WERI-Rb-1 (cell line): ENCODE data around the gene IPO4.
A peak's percentile ranks its signal among the peaks of the same experiment; 100 is the strongest.
"Not testable (repeated sequence)": the region's sequence is repeated elsewhere in the genome, so short reads cannot be mapped to it uniquely, and the experiment has no call there.

Experiments
- DNase-seq: peaks from one replicate; pipeline ENCODE4 v3.0.0-alpha.2; 2020
- H3K27ac ChIP-seq: fragments of 250-450 bp; sonication (Bioruptor Pico); 2 replicates; pipeline ENCODE4 v1.5.1; 2020; ENCODE audit warnings: mild to moderate bottlenecking, moderate library complexity
- H3K27me3 ChIP-seq: fragments of 250-450 bp; sonication (Bioruptor Pico); 2 replicates; pipeline ENCODE4 v1.5.1; 2021; ENCODE audit warnings: mild to moderate bottlenecking, low read depth, moderate library complexity; ENCODE audit not compliant: insufficient read depth, severe bottlenecking
- H3K36me3 ChIP-seq: fragments of 250-450 bp; sonication (Bioruptor Pico); 2 replicates; pipeline ENCODE4 v1.5.1; 2020; ENCODE audit warnings: mild to moderate bottlenecking, moderate library complexity
- H3K4me3 ChIP-seq: 2 replicates; pipeline ENCODE4 v1.5.1; 2011; ENCODE audit warnings: low read depth, mild to moderate bottlenecking, control low read depth, low read length
- H3K9me3 ChIP-seq: fragments of 250-450 bp; sonication (Bioruptor Pico); 2 replicates; pipeline ENCODE4 v1.5.1; 2021; ENCODE audit warnings: mild to moderate bottlenecking, moderate library complexity; ENCODE audit not compliant: severe bottlenecking
- TF ChIP-seq, protein P1 (sequence below): IDR thresholded peaks from 2 replicates; pipeline ENCODE4 v1.5.1; 2011; ENCODE audit warnings: low read depth, mild to moderate bottlenecking, control low read depth, inconsistent platforms, low read length

Gene IPO4

DNA sequence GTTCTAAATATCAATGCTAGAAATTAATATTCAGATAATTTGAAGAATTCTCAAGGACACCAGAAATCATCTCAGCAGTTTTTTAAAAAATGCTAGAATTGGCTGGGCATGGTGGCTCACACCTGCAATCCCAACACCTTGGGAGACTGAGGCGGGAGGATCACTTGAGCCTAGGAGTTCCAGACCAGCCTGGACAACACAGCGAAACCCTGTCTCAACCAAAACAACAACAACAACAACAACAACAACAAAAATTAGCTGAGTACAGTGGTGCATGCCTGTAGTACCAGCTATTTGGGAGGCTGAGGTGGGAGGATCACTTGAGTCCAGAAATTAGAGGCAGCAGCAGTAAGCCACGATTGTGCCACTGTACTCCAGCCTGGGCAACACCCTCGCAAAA, 30.5 kb upstream of the IPO4 start:
- no peaks in the 10 kb centered on the region for H3K9me3 ChIP-seq
- TF ChIP-seq, protein P1, sequence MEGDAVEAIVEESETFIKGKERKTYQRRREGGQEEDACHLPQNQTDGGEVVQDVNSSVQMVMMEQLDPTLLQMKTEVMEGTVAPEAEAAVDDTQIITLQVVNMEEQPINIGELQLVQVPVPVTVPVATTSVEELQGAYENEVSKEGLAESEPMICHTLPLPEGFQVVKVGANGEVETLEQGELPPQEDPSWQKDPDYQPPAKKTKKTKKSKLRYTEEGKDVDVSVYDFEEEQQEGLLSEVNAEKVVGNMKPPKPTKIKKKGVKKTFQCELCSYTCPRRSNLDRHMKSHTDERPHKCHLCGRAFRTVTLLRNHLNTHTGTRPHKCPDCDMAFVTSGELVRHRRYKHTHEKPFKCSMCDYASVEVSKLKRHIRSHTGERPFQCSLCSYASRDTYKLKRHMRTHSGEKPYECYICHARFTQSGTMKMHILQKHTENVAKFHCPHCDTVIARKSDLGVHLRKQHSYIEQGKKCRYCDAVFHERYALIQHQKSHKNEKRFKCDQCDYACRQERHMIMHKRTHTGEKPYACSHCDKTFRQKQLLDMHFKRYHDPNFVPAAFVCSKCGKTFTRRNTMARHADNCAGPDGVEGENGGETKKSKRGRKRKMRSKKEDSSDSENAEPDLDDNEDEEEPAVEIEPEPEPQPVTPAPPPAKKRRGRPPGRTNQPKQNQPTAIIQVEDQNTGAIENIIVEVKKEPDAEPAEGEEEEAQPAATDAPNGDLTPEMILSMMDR, result no peak
- no peak for DNase-seq
- no peak overlapping the region for H3K4me3 ChIP-seq
- no peaks in the 10 kb centered on the region; the same call in 1 of the 2 replicates for H3K36me3 ChIP-seq
- no peaks in the 10 kb centered on the region for H3K27me3 ChIP-seq
- H3K27ac ChIP-seq, result no peak overlapping the region

DNA sequence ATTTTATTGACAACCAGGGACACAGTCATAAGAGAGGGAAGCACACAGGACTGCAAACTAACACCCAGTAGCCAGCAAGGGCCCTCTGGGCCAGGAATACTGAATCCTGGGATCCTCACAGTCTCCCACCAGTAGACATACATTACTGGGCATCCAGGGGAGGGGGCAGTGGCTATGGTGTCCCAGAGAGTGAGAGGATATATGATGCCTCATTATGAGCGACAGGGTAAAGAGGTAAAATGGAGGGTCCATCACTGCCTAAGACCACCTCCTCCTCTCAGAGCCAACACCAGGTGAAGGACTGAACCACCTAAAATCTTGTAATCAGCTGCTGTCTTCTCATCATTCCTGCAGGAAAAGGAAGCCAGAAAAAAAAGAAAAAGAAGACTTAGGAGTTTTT, 28.3 kb upstream of the IPO4 start:
- not testable (repeated sequence) for H3K27ac ChIP-seq

DNA sequence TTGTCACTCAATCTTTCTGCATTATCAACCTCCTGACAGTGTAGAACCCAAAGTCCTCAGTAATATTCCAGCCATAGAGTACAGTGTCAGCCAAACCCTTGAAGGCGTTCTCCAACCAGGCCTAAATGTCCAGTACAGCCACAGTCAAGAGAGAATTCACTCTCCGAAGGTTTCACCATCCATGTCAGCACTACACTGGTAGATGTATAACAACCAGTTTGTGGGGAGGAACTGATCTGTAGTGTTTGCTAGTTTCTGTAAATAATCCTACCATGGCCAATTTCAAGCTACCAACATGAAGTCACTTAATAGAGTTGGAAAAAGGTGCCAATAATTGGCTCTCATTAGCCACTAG, 27.7 kb upstream of the IPO4 start:
- Histone ChIP-seq H3K4me3 (no peak overlapping the region), H3K27ac (no peak overlapping the region), H3K9me3 (no peaks in the 10 kb centered on the region), H3K36me3 (no peaks in the 10 kb centered on the region; the same call in 1 of the 2 replicates), H3K27me3 (no peaks in the 10 kb centered on the region)
- TF ChIP-seq, protein P1, result no peak
- DNase-seq, result no peak

More for the DNA sequence above, 28.3 kb upstream of the IPO4 start:
- DNase-seq, H3K27me3 ChIP-seq, H3K36me3 ChIP-seq, H3K9me3 ChIP-seq, H3K4me3 ChIP-seq: not testable (repeated sequence)

DNA sequence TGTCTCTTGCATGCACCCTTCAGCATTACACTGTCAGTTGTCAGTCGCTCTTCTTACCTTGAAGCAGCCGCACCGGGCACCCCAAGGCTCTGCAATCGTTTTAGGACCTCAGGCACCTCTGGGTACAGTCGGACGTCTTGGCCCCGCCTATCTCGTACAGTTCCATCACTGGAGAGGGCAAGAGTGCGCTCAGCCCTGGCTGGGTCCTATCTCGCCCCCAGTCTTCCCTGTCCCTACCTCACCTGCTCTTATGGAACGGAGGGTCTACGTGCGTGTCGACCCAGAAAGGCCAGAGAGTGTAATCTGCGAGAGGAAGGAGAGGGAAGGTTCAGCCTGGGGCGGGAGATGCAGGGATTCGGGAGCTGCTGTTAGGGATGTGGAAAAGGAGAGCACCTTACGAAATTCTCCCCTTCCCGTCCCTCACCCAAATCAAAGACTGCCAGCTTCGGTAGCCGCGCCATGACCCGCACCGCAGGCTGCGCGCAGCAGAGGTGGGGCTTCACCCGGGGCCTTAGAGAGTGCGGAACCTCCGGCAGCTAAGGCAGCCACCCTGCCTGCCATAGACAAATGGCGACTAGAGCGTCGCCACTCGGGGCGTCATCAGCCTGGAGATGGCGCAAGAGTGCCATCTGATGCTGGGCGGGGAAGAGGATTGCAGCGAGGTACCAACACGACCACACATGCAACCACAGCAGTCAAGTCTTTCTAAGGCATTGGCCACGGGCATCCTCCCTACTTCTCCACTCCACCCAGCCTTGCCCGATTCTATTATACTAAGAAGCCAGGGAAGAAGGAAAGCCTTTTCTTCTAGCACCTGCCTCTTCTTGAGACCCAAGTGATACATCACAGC, 27.1 kb upstream of the IPO4 start, which contains the start of gene MDP1:
Gene MDP1, minus strand, starts transcription at position 572 of the 850 bp plus-strand sequence. Its CDS starts 111 bp downstream, at position 461.
- Histone ChIP-seq H3K9me3 (no peaks in the 10 kb centered on the region), H3K27ac (peak within 1 kb of the TSS; percentile 81), H3K4me3 (peak within 1 kb of the TSS; percentile 91), H3K27me3 (no peaks in the 10 kb centered on the region), H3K36me3 (peaks cover 2% of the 10 kb centered on the region; the same call in 1 of the 2 replicates)
- TF ChIP-seq, protein P1, result peak; percentile 89
- DNase-seq, result peak; percentile 85

DNA sequence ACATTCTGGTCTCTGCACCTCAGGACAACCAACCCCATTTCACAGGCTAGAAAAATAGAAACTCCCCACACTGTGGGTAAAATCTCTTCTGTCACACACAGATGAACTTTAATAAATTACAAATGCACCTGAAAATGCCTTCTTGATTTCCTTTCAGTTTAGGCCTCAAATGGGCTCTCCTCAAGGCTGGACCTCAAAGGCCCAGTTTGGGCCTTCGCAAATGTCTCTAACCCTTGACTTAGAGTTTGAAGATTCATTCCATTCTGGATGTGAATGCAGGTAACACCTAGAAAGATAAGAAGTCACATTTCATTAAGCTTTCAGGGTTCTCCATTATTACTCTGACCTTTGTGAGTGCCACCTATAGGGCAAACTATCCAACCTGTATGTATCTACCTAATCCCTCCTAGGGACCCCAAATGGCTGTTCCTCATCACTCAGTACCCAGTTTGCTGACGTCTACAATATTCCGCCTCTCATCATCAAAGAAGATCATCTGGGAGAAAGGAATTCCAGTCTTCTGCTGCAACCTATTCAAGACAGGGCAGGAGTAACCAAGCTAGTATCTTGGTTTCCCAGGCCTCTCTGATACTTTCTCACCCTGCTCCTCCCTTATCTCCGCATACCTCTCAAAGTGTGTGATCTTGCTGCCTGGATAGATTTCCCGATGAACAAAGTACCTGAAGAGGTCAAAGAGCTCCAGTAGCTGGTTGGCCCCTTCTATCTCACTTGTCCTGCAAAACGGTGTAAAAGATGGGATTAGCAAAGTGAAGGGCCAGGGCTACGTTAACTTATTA, 25.4 kb upstream of the IPO4 start:
- no peak for DNase-seq
- Histone ChIP-seq H3K9me3 (no peaks in the 10 kb centered on the region), H3K27me3 (no peaks in the 10 kb centered on the region), H3K27ac (peak overlapping the region; percentile 92), H3K4me3 (peak overlapping the region; percentile 83), H3K36me3 (peaks cover 18% of the 10 kb centered on the region)
- TF ChIP-seq, protein P1, result no peak
